OCI-LY3 (cell line): ENCODE data around the gene RD3L.

Source experiments
- H2AFZ ChIP-seq: fragments of 200-600, 300-600 bp; shearing (Covaris generic); 2 replicates; pipeline ENCODE4 v1.6.0; 2014; ENCODE audit warnings: antibody characterized with exemption, low read depth, low read length
- H3K27ac ChIP-seq: fragments of 200-600, 300-600 bp; sonication (generic); 2 replicates; pipeline ENCODE4 v1.5.1; 2014; ENCODE audit warnings: mild to moderate bottlenecking, low read length, moderate library complexity, mixed read lengths
- H3K27me3 ChIP-seq: fragments of 200-600, 300-600 bp; sonication (generic); 2 replicates; pipeline ENCODE4 v1.6.1; 2014; ENCODE audit warnings: low read depth, low read length, mixed read lengths
- H3K36me3 ChIP-seq: fragments of 200-600, 300-600 bp; sonication (generic); replicated peaks from 2 replicates; pipeline ENCODE3; 2014; ENCODE audit warnings: low read depth, low read length, mixed read lengths
- H3K4me1 ChIP-seq: fragments of 300-600, 200-600 bp; sonication (generic); 2 replicates; pipeline ENCODE4 v1.6.1; 2014; ENCODE audit warnings: low read length, mixed read lengths
- H3K4me2 ChIP-seq: fragments of 200-600, 300-600 bp; sonication (generic); 2 replicates; pipeline ENCODE4 v1.6.1; 2014; ENCODE audit warnings: low read length, mixed read lengths
- H3K4me3 ChIP-seq: fragments of 300-600, 200-600 bp; sonication (generic); 2 replicates; pipeline ENCODE4 v1.5.1; 2014; ENCODE audit warnings: antibody characterized with exemption, mild to moderate bottlenecking, low read length, moderate library complexity
- H3K79me2 ChIP-seq: fragments of 300-600, 200-600 bp; shearing (Covaris generic); 2 replicates; pipeline ENCODE4 v1.6.1; 2014; ENCODE audit warnings: mild to moderate bottlenecking, low read length, mixed read lengths
- H3K9ac ChIP-seq: fragments of 300-600, 200-600 bp; shearing (Covaris generic); 2 replicates; pipeline ENCODE4 v1.6.0; 2014; ENCODE audit warnings: mild to moderate bottlenecking, low read length, moderate library complexity
- H3K9me3 ChIP-seq: fragments of 200-600, 300-600 bp; shearing (Covaris generic); 2 replicates; pipeline ENCODE4 v1.6.1; 2014; ENCODE audit warnings: low read length, mixed read lengths; ENCODE audit not compliant: insufficient read depth
- H4K20me1 ChIP-seq: fragments of 200-600, 300-600 bp; sonication (generic); 2 replicates; pipeline ENCODE4 v1.6.1; 2016; ENCODE audit warnings: low read length, mixed read lengths; ENCODE audit not compliant: insufficient read depth
- CTCF ChIP-seq: fragments of 200-600, 300-600 bp; sonication (generic); IDR thresholded peaks from 2 replicates; pipeline ENCODE4 v1.5.1; 2014; ENCODE audit warnings: antibody characterized with exemption, low read length, low read depth
- EZH2phosphoT487 ChIP-seq: fragments of 200-600 bp; shearing (Covaris generic); IDR thresholded peaks from 2 replicates; pipeline ENCODE4 v1.6.1; 2018; ENCODE audit warnings: antibody characterized with exemption, mixed run types, low read depth

RD3L gene

GRCh38 chr14:103898204-103898603 is 44.1 kb downstream of the RD3L start:
- Histone ChIP-seq H3K9ac (no peak overlapping the region), H4K20me1 (no peaks in the 10 kb centered on the region), H3K4me2 (no peak overlapping the region), H3K4me3 (no peak overlapping the region), H3K9me3 (no peaks in the 10 kb centered on the region), H3K27me3 (no peaks in the 10 kb centered on the region), H3K27ac (no peak overlapping the region), H3K4me1 (no peaks in the 10 kb centered on the region), H3K36me3 (no peaks in the 10 kb centered on the region), H3K79me2 (no peaks in the 10 kb centered on the region), H2AFZ (no peak overlapping the region)
- TF ChIP-seq CTCF, result no peak
- no peak for TF ChIP-seq EZH2phosphoT487

GRCh38 chr14:103897075-103897947 is 45.0 kb downstream of the RD3L start:
- Histone ChIP-seq H3K9me3 (no peaks in the 10 kb centered on the region), H3K27ac (no peak overlapping the region), H3K4me3 (no peak overlapping the region), H3K4me1 (no peaks in the 10 kb centered on the region), H3K36me3 (no peaks in the 10 kb centered on the region), H2AFZ (no peak overlapping the region), H3K9ac (no peak overlapping the region), H3K4me2 (no peak overlapping the region), H3K27me3 (no peaks in the 10 kb centered on the region), H3K79me2 (no peaks in the 10 kb centered on the region), H4K20me1 (no peaks in the 10 kb centered on the region)
- TF ChIP-seq CTCF (no peak), EZH2phosphoT487 (no peak)

- no peaks in the 10 kb centered on the region for H3K9me3 ChIP-seq
- H3K4me2 ChIP-seq, result no peak overlapping the region
- TF ChIP-seq CTCF, result no peak
- no peak for TF ChIP-seq EZH2phosphoT487
Observed at GRCh38 chr14:103896578-103896977, 45.8 kb downstream of the RD3L start.

GRCh38 chr14:103894723-103895059 is 47.6 kb downstream of the RD3L start:
- H4K20me1 ChIP-seq, result no peaks in the 10 kb centered on the region
- H3K4me1 ChIP-seq, result no peaks in the 10 kb centered on the region
- no peaks in the 10 kb centered on the region for H3K9me3 ChIP-seq
- no peak overlapping the region for H3K27ac ChIP-seq
- H3K9ac ChIP-seq, result no peak overlapping the region
- no peak overlapping the region for H3K4me3 ChIP-seq
- no peaks in the 10 kb centered on the region for H3K27me3 ChIP-seq
- H3K4me2 ChIP-seq, result no peak overlapping the region
- no peaks in the 10 kb centered on the region for H3K36me3 ChIP-seq
- TF ChIP-seq CTCF, result no peak
- TF ChIP-seq EZH2phosphoT487, result no peak
- no peaks in the 10 kb centered on the region for H3K79me2 ChIP-seq
- H2AFZ ChIP-seq, result no peak overlapping the region

More at GRCh38 chr14:103896578-103896977, 45.8 kb downstream of the RD3L start:
- Histone ChIP-seq H3K4me1 (no peaks in the 10 kb centered on the region), H3K27ac (no peak overlapping the region), H4K20me1 (no peaks in the 10 kb centered on the region), H3K4me3 (no peak overlapping the region), H3K27me3 (no peaks in the 10 kb centered on the region), H3K79me2 (no peaks in the 10 kb centered on the region), H3K36me3 (no peaks in the 10 kb centered on the region), H2AFZ (no peak overlapping the region), H3K9ac (no peak overlapping the region)
